Neural crest cell (in vitro differentiated cells): Measurements from ENCODE around the gene NPS. TPM values are rescaled to one million over a fixed set of nuclear protein-coding genes. Genes with fewer than 3 reads are reported as not detected.

Source experiments
- DNase-seq: peaks from one replicate; pipeline ENCODE4 v3.0.0; 2021; ENCODE audit warnings: low read depth, mixed read lengths, low spot score
- H3K27ac Mint-ChIP-seq: one replicate; pipeline ENCODE4 v1.8.0; 2021; ENCODE audit warnings: mild to moderate bottlenecking, mixed read lengths; ENCODE audit not compliant: unreplicated experiment
- H3K27me3 Mint-ChIP-seq: 2 replicates; pipeline ENCODE4 v1.8.0; 2021; ENCODE audit warnings: low read depth, mild to moderate bottlenecking, mixed read lengths
- H3K36me3 Mint-ChIP-seq: 2 replicates; pipeline ENCODE4 v1.8.0; 2021; ENCODE audit warnings: low read depth, mild to moderate bottlenecking, mixed read lengths
- H3K4me1 Mint-ChIP-seq: 2 replicates; pipeline ENCODE4 v1.8.0; 2021; ENCODE audit warnings: mixed read lengths
- H3K4me3 Mint-ChIP-seq: one replicate; pipeline ENCODE4 v1.8.0; 2021; ENCODE audit warnings: mild to moderate bottlenecking, mixed read lengths
- H3K9me3 Mint-ChIP-seq: 2 replicates; pipeline ENCODE4 v1.8.0; 2021; ENCODE audit warnings: mixed read lengths
- total RNA-seq: library from RNA; stranded (reverse); gene quantifications from 2 replicates; pipeline ENCODE4 v1.2.1, GENCODE V29; 2021
- TF ChIP-seq, protein P1 (sequence below): fragments of 200-600 bp; sonication (generic); conservative IDR thresholded peaks from 2 replicates; pipeline ENCODE4 v1.5.0; 2021; ENCODE audit warnings: antibody characterized with exemption, mild to moderate bottlenecking

Gene NPS
- total RNA-seq, 1 donor from 2014 or later: not detected

DNA sequence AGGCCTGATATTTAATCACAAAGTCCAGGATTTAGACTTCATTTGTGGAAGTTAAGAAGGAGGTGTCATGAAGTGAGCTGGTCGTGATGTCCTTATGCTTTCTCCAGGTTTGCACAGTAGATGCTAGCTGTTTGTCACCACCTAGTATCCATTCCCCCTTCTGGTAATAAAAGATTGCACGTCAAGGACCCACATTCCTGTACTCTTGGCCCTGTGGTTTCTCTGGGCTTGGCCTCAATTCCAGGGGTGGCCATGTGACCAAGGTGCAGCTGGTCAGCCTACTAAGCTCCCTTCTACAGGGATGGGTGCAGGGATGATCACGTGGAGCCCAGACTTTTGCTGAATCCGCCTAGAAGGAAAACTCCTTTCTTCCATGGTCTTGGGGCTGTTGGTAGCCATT is 16.5 kb downstream of the NPS start:
- DNase-seq: no peak
- H3K9me3 Mint-ChIP-seq: no peaks in the 10 kb centered on the region
- H3K27me3 Mint-ChIP-seq: peaks cover 70% of the 10 kb centered on the region
- no peak overlapping the region for H3K27ac Mint-ChIP-seq
- H3K4me3 Mint-ChIP-seq: no peak overlapping the region
- no peaks in the 10 kb centered on the region for H3K36me3 Mint-ChIP-seq
- TF ChIP-seq, protein P1, sequence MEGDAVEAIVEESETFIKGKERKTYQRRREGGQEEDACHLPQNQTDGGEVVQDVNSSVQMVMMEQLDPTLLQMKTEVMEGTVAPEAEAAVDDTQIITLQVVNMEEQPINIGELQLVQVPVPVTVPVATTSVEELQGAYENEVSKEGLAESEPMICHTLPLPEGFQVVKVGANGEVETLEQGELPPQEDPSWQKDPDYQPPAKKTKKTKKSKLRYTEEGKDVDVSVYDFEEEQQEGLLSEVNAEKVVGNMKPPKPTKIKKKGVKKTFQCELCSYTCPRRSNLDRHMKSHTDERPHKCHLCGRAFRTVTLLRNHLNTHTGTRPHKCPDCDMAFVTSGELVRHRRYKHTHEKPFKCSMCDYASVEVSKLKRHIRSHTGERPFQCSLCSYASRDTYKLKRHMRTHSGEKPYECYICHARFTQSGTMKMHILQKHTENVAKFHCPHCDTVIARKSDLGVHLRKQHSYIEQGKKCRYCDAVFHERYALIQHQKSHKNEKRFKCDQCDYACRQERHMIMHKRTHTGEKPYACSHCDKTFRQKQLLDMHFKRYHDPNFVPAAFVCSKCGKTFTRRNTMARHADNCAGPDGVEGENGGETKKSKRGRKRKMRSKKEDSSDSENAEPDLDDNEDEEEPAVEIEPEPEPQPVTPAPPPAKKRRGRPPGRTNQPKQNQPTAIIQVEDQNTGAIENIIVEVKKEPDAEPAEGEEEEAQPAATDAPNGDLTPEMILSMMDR: no peak
- H3K4me1 Mint-ChIP-seq: no peaks in the 10 kb centered on the region

DNA sequence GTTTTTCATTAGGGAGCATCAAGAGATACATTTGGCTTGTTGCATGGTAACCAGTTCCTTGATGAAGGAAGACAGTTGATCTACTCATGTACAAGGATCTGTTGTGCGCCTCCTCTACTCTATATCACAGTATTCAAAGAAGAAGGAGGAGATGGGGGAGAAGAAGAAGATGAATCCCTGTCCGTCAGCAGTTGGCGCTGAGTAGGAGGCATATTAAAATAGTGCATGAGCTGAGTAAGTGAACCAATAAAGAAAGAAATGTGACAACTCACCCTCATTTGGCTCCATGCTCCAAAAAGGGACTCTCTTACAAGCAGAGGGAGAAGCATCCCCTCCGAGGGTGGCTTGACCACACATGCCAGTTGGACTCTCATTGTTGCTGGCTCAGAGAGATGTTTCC is 20.1 kb downstream of the NPS start:
- TF ChIP-seq, protein P1: no peak
- Mint-ChIP-seq H3K4me3 (no peak overlapping the region), H3K36me3 (peaks cover 4% of the 10 kb centered on the region), H3K4me1 (no peaks in the 10 kb centered on the region), H3K27ac (no peak overlapping the region), H3K9me3 (peaks cover 7% of the 10 kb centered on the region), H3K27me3 (peaks cover 66% of the 10 kb centered on the region)
- DNase-seq: no peak

DNA sequence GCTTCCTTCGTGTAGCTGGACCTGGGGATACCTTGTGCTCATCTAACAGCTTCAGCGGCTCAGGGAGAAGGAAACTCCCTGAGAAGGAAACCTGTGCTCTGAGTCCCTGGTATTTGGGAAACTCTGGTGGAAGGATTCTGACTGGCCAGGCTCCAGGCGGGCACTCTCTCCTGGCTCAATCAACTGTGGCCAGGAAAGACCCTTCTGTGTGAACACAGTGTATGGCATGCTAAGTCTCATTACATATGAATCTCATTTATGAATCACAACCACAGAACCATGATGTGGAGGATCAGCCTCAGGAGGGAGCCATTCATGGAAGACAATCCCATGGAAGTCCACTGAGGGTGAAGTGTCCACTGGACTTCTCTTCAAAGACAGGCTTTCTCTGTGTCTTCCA is 20.9 kb downstream of the NPS start:
- H3K4me3 Mint-ChIP-seq: no peak overlapping the region
- H3K36me3 Mint-ChIP-seq: peaks cover 4% of the 10 kb centered on the region
- no peaks in the 10 kb centered on the region for H3K4me1 Mint-ChIP-seq
- H3K9me3 Mint-ChIP-seq: peaks cover 7% of the 10 kb centered on the region
- DNase-seq: no peak
- H3K27ac Mint-ChIP-seq: no peak overlapping the region
- H3K27me3 Mint-ChIP-seq: peaks cover 64% of the 10 kb centered on the region
- TF ChIP-seq, protein P1: no peak

DNA sequence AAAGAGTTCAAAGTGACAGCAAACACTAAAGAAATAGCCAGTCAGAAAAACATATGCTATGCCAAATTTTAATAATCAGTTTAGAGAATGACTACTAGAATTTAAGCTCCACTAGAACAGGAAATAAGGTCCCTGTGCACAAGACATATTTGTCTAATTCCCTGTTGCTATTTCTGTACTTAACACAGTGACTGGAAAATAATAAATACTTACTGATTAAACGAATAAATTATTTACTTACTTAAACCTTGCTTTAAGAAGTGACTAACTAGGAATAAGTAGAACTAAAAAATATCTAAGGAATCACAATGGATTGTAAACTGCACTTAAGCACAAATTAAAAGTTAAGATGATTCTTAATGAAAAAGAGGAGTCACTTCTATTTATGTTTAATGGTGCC is 22.3 kb downstream of the NPS start:
- no peaks in the 10 kb centered on the region for H3K4me1 Mint-ChIP-seq
- no peak for DNase-seq
- TF ChIP-seq, protein P1: no peak
- H3K4me3 Mint-ChIP-seq: no peak overlapping the region
- H3K36me3 Mint-ChIP-seq: peaks cover 4% of the 10 kb centered on the region
- H3K9me3 Mint-ChIP-seq: peaks cover 7% of the 10 kb centered on the region
- H3K27ac Mint-ChIP-seq: no peak overlapping the region
- H3K27me3 Mint-ChIP-seq: peaks cover 57% of the 10 kb centered on the region

DNA sequence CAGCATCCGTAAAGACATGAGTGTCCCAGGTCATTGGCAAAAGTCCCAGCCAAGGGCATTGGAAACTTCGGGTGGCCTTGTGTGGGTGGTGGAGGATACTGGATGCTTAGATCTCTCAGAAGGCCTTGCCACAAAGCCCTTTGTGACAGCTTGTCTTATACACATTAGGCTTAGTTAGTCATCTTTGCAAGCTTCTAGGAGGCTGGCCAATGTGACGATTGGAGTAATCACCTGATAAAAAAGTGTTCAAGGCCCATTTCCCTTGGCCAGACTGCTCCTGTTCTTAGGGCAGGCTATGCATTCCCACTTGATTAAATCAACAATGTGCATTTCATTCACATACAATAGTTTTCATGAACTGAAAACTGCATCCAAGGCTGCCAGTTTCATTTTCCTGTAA is 26.9 kb downstream of the NPS start:
- Mint-ChIP-seq H3K4me1 (no peaks in the 10 kb centered on the region), H3K27me3 (peaks cover 53% of the 10 kb centered on the region), H3K9me3 (peaks cover 7% of the 10 kb centered on the region), H3K36me3 (peaks cover 4% of the 10 kb centered on the region), H3K4me3 (no peak overlapping the region), H3K27ac (no peak overlapping the region)
- no peak for DNase-seq
- TF ChIP-seq, protein P1: no peak

DNA sequence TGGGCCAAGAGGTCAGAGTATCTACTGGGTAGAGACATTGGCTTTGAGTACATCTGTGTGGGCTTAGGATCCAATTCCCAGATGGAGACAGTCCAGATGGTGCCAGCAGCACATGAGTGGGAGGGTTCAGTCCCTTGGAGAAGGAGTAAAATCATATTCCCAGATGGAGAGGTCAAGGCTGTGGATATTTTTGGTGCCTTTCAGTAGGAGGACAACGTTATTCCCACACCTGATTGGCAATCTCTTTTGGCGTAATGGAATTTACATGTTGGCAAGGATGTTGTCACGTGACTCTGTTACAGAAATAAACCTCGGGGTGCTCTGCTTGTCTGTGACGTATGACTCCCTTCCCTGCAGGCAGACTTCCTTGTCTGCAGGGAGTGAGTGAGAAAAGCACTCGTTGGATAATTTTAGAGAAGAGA is 27.6 kb downstream of the NPS start:
- peaks cover 52% of the 10 kb centered on the region for H3K27me3 Mint-ChIP-seq
- H3K36me3 Mint-ChIP-seq: peaks cover 4% of the 10 kb centered on the region
- TF ChIP-seq, protein P1: no peak
- H3K27ac Mint-ChIP-seq: no peak overlapping the region
- no peak for DNase-seq
- H3K4me3 Mint-ChIP-seq: no peak overlapping the region
- peaks cover 7% of the 10 kb centered on the region for H3K9me3 Mint-ChIP-seq
- H3K4me1 Mint-ChIP-seq: no peaks in the 10 kb centered on the region
